Mononuclear cell (primary cell): Measurements from ENCODE around the gene MRM2. TPM values are rescaled to one million over a fixed set of nuclear protein-coding genes. Genes with fewer than 3 reads are reported as not detected.

Source experiments
- H3K27me3 ChIP-seq: 2 replicates; pipeline ENCODE4 v1.6.0; 2011; ENCODE audit warnings: low read length, control low read depth; ENCODE audit not compliant: insufficient read depth
- H3K4me1 ChIP-seq: 2 replicates; pipeline ENCODE4 v1.5.1; 2011; ENCODE audit warnings: mild to moderate bottlenecking, low read length, control low read depth; ENCODE audit not compliant: insufficient read depth
- H3K4me3 ChIP-seq: 2 replicates; pipeline ENCODE4 v1.5.1; 2011; ENCODE audit warnings: mild to moderate bottlenecking, low read length, moderate library complexity
- H3K9me3 ChIP-seq: 2 replicates; pipeline ENCODE4 v1.5.1; 2011; ENCODE audit warnings: low read depth, mild to moderate bottlenecking, control low read depth, low read length
- total RNA-seq: library from RNA; depleted of rRNA; stranded (reverse); fragments of >200 nt; gene quantifications from one replicate; pipeline ENCODE4 v1.2.3, GENCODE V29; 2012

The MRM2 gene
- total RNA-seq, 1 donor, result 4.4 TPM

GRCh38 chr7:2200584-2200980 lies 41.4 kb downstream of the MRM2 start:
- Histone ChIP-seq H3K9me3 (no peaks in the 10 kb centered on the region), H3K4me1 (no peaks in the 10 kb centered on the region), H3K4me3 (no peak overlapping the region), H3K27me3 (no peaks in the 10 kb centered on the region)

GRCh38 chr7:2199956-2200583 lies 41.9 kb downstream of the MRM2 start:
- H3K4me1 ChIP-seq, result no peaks in the 10 kb centered on the region
- no peaks in the 10 kb centered on the region for H3K27me3 ChIP-seq
- no peak overlapping the region for H3K4me3 ChIP-seq
- no peaks in the 10 kb centered on the region for H3K9me3 ChIP-seq

GRCh38 chr7:2199528-2199927 lies 42.5 kb downstream of the MRM2 start:
- H3K4me3 ChIP-seq, result no peak overlapping the region
- H3K27me3 ChIP-seq, result no peaks in the 10 kb centered on the region
- H3K9me3 ChIP-seq, result no peaks in the 10 kb centered on the region
- no peaks in the 10 kb centered on the region for H3K4me1 ChIP-seq

GRCh38 chr7:2198760-2199159 lies 43.2 kb downstream of the MRM2 start:
- H3K4me1 ChIP-seq, result no peaks in the 10 kb centered on the region
- H3K4me3 ChIP-seq, result no peak overlapping the region
- H3K27me3 ChIP-seq, result no peaks in the 10 kb centered on the region
- no peaks in the 10 kb centered on the region for H3K9me3 ChIP-seq

- no peaks in the 10 kb centered on the region for H3K9me3 ChIP-seq
- H3K4me3 ChIP-seq, result no peak overlapping the region
- H3K27me3 ChIP-seq, result no peaks in the 10 kb centered on the region
- H3K4me1 ChIP-seq, result no peaks in the 10 kb centered on the region
Measured at GRCh38 chr7:2198206-2198605, 43.8 kb downstream of the MRM2 start.

GRCh38 chr7:2197436-2198155 lies 44.4 kb downstream of the MRM2 start:
- Histone ChIP-seq H3K27me3 (no peaks in the 10 kb centered on the region), H3K9me3 (no peaks in the 10 kb centered on the region), H3K4me1 (no peaks in the 10 kb centered on the region), H3K4me3 (no peak overlapping the region)

- no peaks in the 10 kb centered on the region for H3K27me3 ChIP-seq
- no peaks in the 10 kb centered on the region for H3K9me3 ChIP-seq
Measured at GRCh38 chr7:2196381-2197378, 45.3 kb downstream of the MRM2 start.

GRCh38 chr7:2195400-2196246 lies 46.4 kb downstream of the MRM2 start:
- Histone ChIP-seq H3K9me3 (no peaks in the 10 kb centered on the region), H3K4me1 (no peaks in the 10 kb centered on the region), H3K27me3 (no peaks in the 10 kb centered on the region), H3K4me3 (no peak overlapping the region)

More at GRCh38 chr7:2196381-2197378, 45.3 kb downstream of the MRM2 start:
- Histone ChIP-seq H3K4me1 (no peaks in the 10 kb centered on the region), H3K4me3 (no peak overlapping the region)

GRCh38 chr7:2193575-2194305 lies 48.3 kb downstream of the MRM2 start:
- H3K9me3 ChIP-seq, result no peaks in the 10 kb centered on the region
- H3K4me3 ChIP-seq, result no peak overlapping the region
- H3K27me3 ChIP-seq, result no peaks in the 10 kb centered on the region
- no peaks in the 10 kb centered on the region for H3K4me1 ChIP-seq

GRCh38 chr7:2192831-2193534 lies 49.0 kb downstream of the MRM2 start:
- no peak overlapping the region for H3K4me3 ChIP-seq
- H3K27me3 ChIP-seq, result no peaks in the 10 kb centered on the region
- no peaks in the 10 kb centered on the region for H3K4me1 ChIP-seq
- H3K9me3 ChIP-seq, result no peaks in the 10 kb centered on the region

GRCh38 chr7:2191016-2191415 lies 51.0 kb downstream of the MRM2 start:
- no peak overlapping the region for H3K4me3 ChIP-seq
- H3K9me3 ChIP-seq, result no peaks in the 10 kb centered on the region
- no peaks in the 10 kb centered on the region for H3K4me1 ChIP-seq
- H3K27me3 ChIP-seq, result no peaks in the 10 kb centered on the region

- Histone ChIP-seq H3K27me3 (no peaks in the 10 kb centered on the region), H3K4me1 (no peaks in the 10 kb centered on the region), H3K9me3 (no peaks in the 10 kb centered on the region), H3K4me3 (no peak overlapping the region)
Measured at GRCh38 chr7:2190531-2190930, 51.5 kb downstream of the MRM2 start.

GRCh38 chr7:2186166-2186565 lies 55.8 kb downstream of the MRM2 start:
- Histone ChIP-seq H3K4me1 (no peaks in the 10 kb centered on the region), H3K27me3 (no peaks in the 10 kb centered on the region), H3K9me3 (no peaks in the 10 kb centered on the region), H3K4me3 (no peak overlapping the region)
